Measurements from ENCODE around the gene U2SURP.
"Not testable (repeated sequence)": the region's sequence is repeated elsewhere in the genome, so short reads cannot be mapped to it uniquely, and the experiment has no call there.

GRCh38 chr3:143046075-143046474, 44.7 kb downstream of the U2SURP start:
- not testable (repeated sequence) for TF ChIP-seq CTCF (IDR thresholded peaks at IDR 0.05); EZH2 (IDR thresholded peaks at IDR 0.05; ENCODE audit: borderline replicate concordance, insufficient read depth, low read depth, low read length, poor library complexity, severe bottlenecking)
